GM13976 (cell line): Measurements from ENCODE around the gene FOXP2.

Source experiments
- DNase-seq: peaks from one replicate; pipeline ENCODE4 v3.0.0; 2012; ENCODE audit warnings: low spot score
- in situ Hi-C: fragments of 300-500 bp; cut with MboI; formaldehyde crosslinking; loops from one replicate; pipeline ENCODE4 v1.12.0; 2022; ENCODE audit warnings: low sequenced_read_pairs, mixed read lengths, inconsistent platforms; ENCODE audit not compliant: unreplicated experiment
- TF ChIP-seq, protein P1 (sequence below): IDR thresholded peaks from 2 replicates; pipeline ENCODE4 v1.5.1; 2012; ENCODE audit warnings: borderline replicate concordance, mild to moderate bottlenecking; ENCODE audit not compliant: insufficient read depth; ENCODE audit errors: extremely low read depth, missing control alignments, control extremely low read depth

Gene FOXP2

DNA sequence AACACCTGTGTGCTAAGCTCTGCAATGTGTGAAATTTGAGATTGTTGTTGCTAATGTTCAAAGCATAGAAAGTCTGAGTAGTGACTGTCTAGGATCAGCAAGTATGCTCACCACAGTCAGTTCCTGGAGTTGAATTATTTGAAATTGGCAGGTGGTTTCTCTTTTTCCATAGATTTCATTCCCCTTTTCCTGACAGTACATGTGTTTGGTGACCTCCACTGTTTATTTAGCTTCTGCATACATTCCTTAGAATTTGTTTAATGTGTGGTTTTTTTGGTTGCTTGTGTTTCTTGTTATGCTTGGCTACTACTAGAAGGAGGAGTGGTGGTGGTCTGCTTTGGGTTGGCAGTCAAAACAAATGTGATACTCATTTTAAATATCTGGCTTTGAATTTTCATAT lies 52.3 kb downstream of the FOXP2 start:
- in situ Hi-C loops, result no loop called here
- no peak for DNase-seq
- TF ChIP-seq, protein P1, sequence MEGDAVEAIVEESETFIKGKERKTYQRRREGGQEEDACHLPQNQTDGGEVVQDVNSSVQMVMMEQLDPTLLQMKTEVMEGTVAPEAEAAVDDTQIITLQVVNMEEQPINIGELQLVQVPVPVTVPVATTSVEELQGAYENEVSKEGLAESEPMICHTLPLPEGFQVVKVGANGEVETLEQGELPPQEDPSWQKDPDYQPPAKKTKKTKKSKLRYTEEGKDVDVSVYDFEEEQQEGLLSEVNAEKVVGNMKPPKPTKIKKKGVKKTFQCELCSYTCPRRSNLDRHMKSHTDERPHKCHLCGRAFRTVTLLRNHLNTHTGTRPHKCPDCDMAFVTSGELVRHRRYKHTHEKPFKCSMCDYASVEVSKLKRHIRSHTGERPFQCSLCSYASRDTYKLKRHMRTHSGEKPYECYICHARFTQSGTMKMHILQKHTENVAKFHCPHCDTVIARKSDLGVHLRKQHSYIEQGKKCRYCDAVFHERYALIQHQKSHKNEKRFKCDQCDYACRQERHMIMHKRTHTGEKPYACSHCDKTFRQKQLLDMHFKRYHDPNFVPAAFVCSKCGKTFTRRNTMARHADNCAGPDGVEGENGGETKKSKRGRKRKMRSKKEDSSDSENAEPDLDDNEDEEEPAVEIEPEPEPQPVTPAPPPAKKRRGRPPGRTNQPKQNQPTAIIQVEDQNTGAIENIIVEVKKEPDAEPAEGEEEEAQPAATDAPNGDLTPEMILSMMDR, result no peak

DNA sequence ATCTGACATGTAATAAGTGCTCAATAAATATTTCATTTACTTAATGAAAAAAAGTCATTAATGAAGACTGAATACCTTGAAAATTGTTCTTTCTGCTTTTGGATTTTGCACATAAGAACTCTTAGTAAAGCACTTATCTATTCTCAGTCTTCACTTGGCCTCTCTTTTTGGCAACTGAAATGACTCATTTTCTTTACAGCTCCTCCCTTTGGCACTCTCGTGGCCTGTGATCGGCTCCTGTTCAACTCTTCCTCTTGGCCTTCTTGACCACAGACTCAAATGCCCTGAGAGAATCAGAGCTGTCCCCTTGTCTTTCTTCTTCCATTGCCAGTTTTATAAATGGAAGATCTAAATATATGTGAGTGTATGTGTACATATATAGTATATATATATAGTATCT lies 54.2 kb downstream of the FOXP2 start:
- TF ChIP-seq, protein P1, result no peak
- no peak for DNase-seq
- in situ Hi-C loops, result no loop called here

DNA sequence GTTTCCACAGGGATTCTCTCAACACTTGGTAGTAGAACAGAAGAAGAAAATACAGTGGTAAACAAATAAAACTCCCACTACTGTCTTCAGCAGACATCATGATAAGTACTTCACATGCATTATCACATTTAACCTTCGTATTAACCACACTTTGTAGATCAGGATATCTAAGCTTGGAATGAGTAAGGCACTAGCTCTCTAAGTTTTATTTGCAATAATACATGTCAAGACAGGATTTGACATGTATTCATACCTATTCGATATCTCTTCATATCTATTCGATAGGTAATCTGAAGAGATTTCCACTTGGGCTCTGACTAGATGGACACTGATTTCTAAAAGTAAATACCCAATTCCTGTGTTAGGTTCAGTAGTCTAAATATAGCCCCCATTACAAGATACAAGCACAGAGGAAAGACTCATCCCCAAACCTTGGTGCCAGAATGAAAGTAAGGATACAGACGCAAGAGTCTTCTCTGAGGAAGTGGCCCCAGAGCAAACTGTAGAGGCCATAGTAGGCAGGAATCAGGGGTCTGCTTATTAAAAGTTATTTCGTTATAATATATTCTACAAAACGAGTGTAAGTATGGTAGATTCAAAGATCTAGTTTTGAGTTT lies 58.4 kb downstream of the FOXP2 start:
- TF ChIP-seq, protein P1, result no peak
- no peak for DNase-seq
- in situ Hi-C loops, result no loop called here

DNA sequence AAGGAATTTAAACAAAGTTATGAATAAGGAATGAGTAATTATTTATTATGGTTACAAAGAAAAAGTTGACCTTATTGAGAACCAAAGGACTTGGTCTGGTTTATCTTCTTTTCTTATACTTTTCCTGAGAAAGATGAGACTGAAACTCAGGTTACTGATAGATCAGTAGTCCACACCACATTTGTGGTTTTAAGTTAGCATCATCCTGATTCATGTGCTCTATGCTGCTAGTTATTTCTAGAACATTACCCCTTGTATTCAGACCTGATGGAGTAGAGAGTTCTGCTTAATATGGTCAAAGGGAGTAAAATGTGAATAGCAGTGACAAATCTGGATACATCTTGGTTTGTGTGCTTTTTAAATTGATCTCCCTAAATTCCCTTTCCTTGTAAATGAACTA lies 63.8 kb downstream of the FOXP2 start:
- no peak for DNase-seq
- in situ Hi-C loops, result no loop called here
- TF ChIP-seq, protein P1, result no peak

DNA sequence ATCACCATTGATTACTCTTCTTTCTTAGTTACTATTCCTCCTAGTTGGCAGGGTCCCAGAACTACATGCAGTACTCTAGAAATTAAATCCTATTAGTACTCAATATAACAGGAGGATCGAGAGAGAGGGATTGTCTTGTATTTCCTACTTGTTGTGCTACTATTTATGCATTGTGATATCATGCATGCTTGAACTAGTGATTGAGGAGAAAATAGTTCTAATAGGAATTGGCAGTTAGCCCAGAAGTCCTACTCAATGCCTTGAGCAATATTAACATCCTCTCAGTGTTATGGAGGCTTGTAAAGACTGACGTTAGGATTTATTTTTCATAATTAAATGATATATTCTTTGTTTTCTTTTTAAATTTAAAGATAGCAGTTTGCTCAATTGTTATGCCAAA lies 67.4 kb downstream of the FOXP2 start:
- in situ Hi-C loops, result no loop called here
- TF ChIP-seq, protein P1, result no peak
- no peak for DNase-seq

DNA sequence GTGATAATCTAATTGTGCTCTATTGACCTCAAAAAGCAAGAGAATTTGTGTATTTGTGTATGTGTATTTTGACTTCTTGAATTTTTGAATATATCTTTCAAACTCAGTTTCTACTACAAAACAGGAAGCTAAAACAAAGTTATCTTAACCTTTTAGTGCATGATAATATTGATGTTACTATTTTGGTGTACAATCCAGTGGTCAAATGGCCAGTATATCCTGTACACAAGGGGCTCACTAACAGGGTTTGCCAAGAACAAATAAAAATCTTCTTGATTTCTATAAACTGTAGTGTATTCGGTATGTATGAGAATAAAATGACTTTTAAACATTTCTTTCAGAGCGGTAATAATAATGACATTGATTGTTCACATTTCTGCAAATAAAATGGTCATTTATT lies 69.6 kb downstream of the FOXP2 start:
- in situ Hi-C loops, result no loop called here
- DNase-seq, result no peak
- TF ChIP-seq, protein P1, result no peak

DNA sequence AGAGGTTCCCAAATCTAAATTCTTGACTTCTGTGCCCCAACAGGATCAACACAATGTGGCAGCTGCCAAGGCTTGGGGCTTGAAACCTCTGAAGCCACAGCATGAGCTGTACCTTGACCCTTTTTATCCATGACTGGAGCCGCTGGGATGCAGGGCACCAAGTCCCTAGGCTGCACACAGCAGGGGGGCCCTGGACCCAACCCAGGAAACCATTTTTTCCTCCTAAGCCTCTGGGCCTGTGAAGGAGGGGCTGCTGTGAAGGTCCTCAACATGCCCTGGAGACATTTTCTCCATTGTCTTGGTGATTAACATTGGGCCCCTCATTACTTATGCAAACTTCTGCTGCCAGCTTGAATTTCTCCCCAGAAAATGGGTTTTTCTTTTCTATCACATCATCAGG lies 72.6 kb downstream of the FOXP2 start:
- TF ChIP-seq, protein P1, result no peak
- in situ Hi-C loops, result no loop called here
- no peak for DNase-seq
